GM23338 (cell line): ENCODE results near the gene CAPN1. TPM values are rescaled to one million over a fixed set of nuclear protein-coding genes. Genes with fewer than 3 reads are reported as not detected.

ENCODE experiments used
- ATAC-seq: fragments of 200-7000 bp; cut with Tn5 transposase; 3 replicates; pipeline ENCODE4 v1.9.1; 2020
- DNase-seq: peaks from one replicate; pipeline ENCODE4 v3.0.0-alpha.2; 2015; ENCODE audit warnings: low spot score
- H2AFZ ChIP-seq: fragments of 200-600 bp; sonication (generic); 2 replicates; pipeline ENCODE4 v1.8.0; 2016; ENCODE audit warnings: antibody characterized with exemption, mild to moderate bottlenecking, moderate library complexity
- H3F3A ChIP-seq: fragments of 200-600 bp; sonication (generic); replicated peaks from 2 replicates; pipeline ENCODE4 v1.8.0; 2017; ENCODE audit warnings: antibody characterized with exemption, mixed run types, low read depth
- H3K27ac ChIP-seq: fragments of 200-600 bp; sonication (generic); 2 replicates; pipeline ENCODE4 v1.6.1; 2016; ENCODE audit warnings: low read depth
- H3K27me3 ChIP-seq: fragments of 200-600 bp; sonication (generic); 2 replicates; pipeline ENCODE4 v1.8.0; 2016; ENCODE audit warnings: mild to moderate bottlenecking, mixed run types, moderate library complexity; ENCODE audit not compliant: insufficient read depth
- H3K36me3 ChIP-seq: fragments of 200-600 bp; sonication (generic); 2 replicates; pipeline ENCODE4 v1.8.0; 2016; ENCODE audit warnings: mild to moderate bottlenecking; ENCODE audit not compliant: insufficient read depth
- H3K4me1 ChIP-seq: fragments of 200-600 bp; sonication (generic); 2 replicates; pipeline ENCODE4 v1.8.0; 2016; ENCODE audit warnings: mild to moderate bottlenecking, moderate library complexity; ENCODE audit not compliant: insufficient read depth
- H3K4me2 ChIP-seq: fragments of 200-600 bp; sonication (generic); 2 replicates; pipeline ENCODE4 v1.7.1; 2017; ENCODE audit warnings: mixed run types
- H3K4me3 ChIP-seq: fragments of 200-600 bp; sonication (generic); 2 replicates; pipeline ENCODE4 v1.6.1; 2016; ENCODE audit warnings: mixed run types
- H3K79me2 ChIP-seq: fragments of 200-600 bp; sonication (generic); replicated peaks from 2 replicates; pipeline ENCODE4 v1.8.0; 2017; ENCODE audit warnings: mild to moderate bottlenecking; ENCODE audit not compliant: insufficient read depth
- H3K9me2 ChIP-seq: fragments of 200-600 bp; sonication (generic); 2 replicates; pipeline ENCODE4 v1.8.0; 2017; ENCODE audit not compliant: insufficient read depth
- H4K20me1 ChIP-seq: fragments of 200-600 bp; sonication (generic); replicated peaks from 2 replicates; pipeline ENCODE4 v1.8.0; 2017; ENCODE audit warnings: mild to moderate bottlenecking; ENCODE audit not compliant: insufficient read depth
- H3K27ac Mint-ChIP-seq: 2 replicates; pipeline ENCODE4 v1.8.0; 2020; ENCODE audit warnings: inconsistent platforms, mild to moderate bottlenecking, moderate library complexity, mixed read lengths
- H3K27me3 Mint-ChIP-seq: 3 replicates; pipeline ENCODE4 v1.8.0; 2022; ENCODE audit warnings: low read depth, mild to moderate bottlenecking, moderate library complexity, mixed read lengths, inconsistent platforms; ENCODE audit not compliant: insufficient read depth, poor library complexity
- H3K36me3 Mint-ChIP-seq: 3 replicates; pipeline ENCODE4 v1.8.0; 2021; ENCODE audit warnings: low read depth, mild to moderate bottlenecking, inconsistent platforms, moderate library complexity, mixed read lengths
- H3K4me1 Mint-ChIP-seq: 3 replicates; pipeline ENCODE4 v1.8.0; 2020; ENCODE audit warnings: mild to moderate bottlenecking, inconsistent platforms, mixed read lengths
- H3K4me3 Mint-ChIP-seq: 3 replicates; pipeline ENCODE4 v1.8.0; 2021; ENCODE audit warnings: moderate library complexity, mild to moderate bottlenecking, inconsistent platforms, mixed read lengths
- H3K9me3 Mint-ChIP-seq: 3 replicates; pipeline ENCODE4 v1.8.0; 2020; ENCODE audit warnings: moderate library complexity, mild to moderate bottlenecking, inconsistent platforms, mixed read lengths
- CREB1 ChIP-seq: fragments of 250-450 bp; sonication (Bioruptor Pico); IDR thresholded peaks from 2 replicates; pipeline ENCODE4 v1.5.0; 2020; ENCODE audit warnings: low read depth, mild to moderate bottlenecking, moderate library complexity
- CTCF ChIP-seq, 2 experiments: fragments of 200-600 bp in 1 of 2; sonication (generic) in 1 of 2; conservative IDR thresholded peaks; 2 replicates each; pipeline versions ENCODE4 v1.5.1 to v1.6.1; 2016 to 2017; ENCODE audit warnings: antibody characterized with exemption in 2 of 2, low read depth in 2 of 2, mild to moderate bottlenecking in 2 of 2, moderate library complexity in 1 of 2
- EZH2 ChIP-seq: fragments of 200-600 bp; sonication (generic); IDR thresholded peaks from one replicate; pipeline ENCODE4 v1.8.0; 2017; ENCODE audit warnings: antibody characterized with exemption, mild to moderate bottlenecking, low read depth; ENCODE audit not compliant: unreplicated experiment
- JUNB ChIP-seq: IDR thresholded peaks from one replicate; pipeline ENCODE4 v1.6.1; 2016; ENCODE audit warnings: antibody characterized with exemption; ENCODE audit not compliant: unreplicated experiment
- NANOG ChIP-seq: IDR thresholded peaks from 2 replicates; pipeline ENCODE4 v1.6.1; 2016; ENCODE audit warnings: antibody characterized with exemption, borderline replicate concordance
- POLR2AphosphoS5 ChIP-seq: IDR thresholded peaks from 2 replicates; pipeline ENCODE4 v1.6.1; 2016; ENCODE audit warnings: antibody characterized with exemption, low read depth
- REST ChIP-seq: IDR thresholded peaks from one replicate; pipeline ENCODE4 v1.6.1; 2018; ENCODE audit warnings: antibody characterized with exemption; ENCODE audit not compliant: unreplicated experiment
- STAT1 ChIP-seq: IDR thresholded peaks from one replicate; pipeline ENCODE4 v1.6.1; 2016; ENCODE audit warnings: antibody characterized with exemption; ENCODE audit not compliant: unreplicated experiment
- ZNF331 ChIP-seq: fragments of 250-450 bp; sonication (Bioruptor Pico); IDR thresholded peaks from 2 replicates; pipeline ENCODE4 v1.5.0; 2020; ENCODE audit warnings: low read depth, mild to moderate bottlenecking, moderate library complexity
- ZNF462 ChIP-seq: fragments of 250-450 bp; sonication (Bioruptor Pico); IDR thresholded peaks from 2 replicates; pipeline ENCODE4 v1.5.0; 2020; ENCODE audit warnings: mild to moderate bottlenecking, moderate library complexity
- polyA plus RNA-seq: library from polyadenylated mRNA; unstranded; fragments of >200 nt; fragmentation: Nextera tagmentation; extraction: Ambion mirVana; gene quantifications from 2 replicates; pipeline ENCODE4 v1.2.1, GENCODE V29; 2016
- total RNA-seq: library from RNA; depleted of rRNA; stranded (reverse); fragments of >200 nt; shearing (Covaris generic); gene quantifications from 2 replicates; pipeline ENCODE4 v1.2.3, GENCODE V29; 2014

The CAPN1 gene
- total and polyA plus RNA-seq, 2 experiments from 2014 or later, result 67.3 to 277 TPM

GRCh38 chr11:65206441-65206841 is 24.7 kb downstream of the CAPN1 start:
- 0 out of 2 replicates have a peak, but pooled peaks cover 4% of the 10 kb centered on the region for H4K20me1 ChIP-seq
- no peak overlapping the region for H3K4me2 ChIP-seq
- H3K4me1 ChIP-seq, result peaks cover 8% of the 10 kb centered on the region; the same call in 1 of the 2 replicates
- peaks cover 6% of the 10 kb centered on the region for H3K27me3 Mint-ChIP-seq
- no peak overlapping the region for H3K4me3 ChIP-seq
- H3K36me3 Mint-ChIP-seq, result peaks cover 58% of the 10 kb centered on the region
- H3K36me3 ChIP-seq, result peaks cover 15% of the 10 kb centered on the region
- H2AFZ ChIP-seq, result no peak overlapping the region
- no peak overlapping the region for H3K27ac ChIP-seq
- no peaks in the 10 kb centered on the region for H3K79me2 ChIP-seq
- no peak for TF ChIP-seq EZH2
- H3K4me1 Mint-ChIP-seq, result peaks cover 27% of the 10 kb centered on the region
- no peak for ATAC-seq
- no peak overlapping the region for H3K4me3 Mint-ChIP-seq
- peaks cover 10% of the 10 kb centered on the region for H3F3A ChIP-seq
- DNase-seq, result no peak
- H3K9me3 Mint-ChIP-seq, result no peaks in the 10 kb centered on the region
- H3K9me2 ChIP-seq, result no peaks in the 10 kb centered on the region
- no peaks in the 10 kb centered on the region for H3K27me3 ChIP-seq
- peak overlapping the region; percentile 72; the same call in 1 of the 2 replicates for H3K27ac Mint-ChIP-seq

GRCh38 chr11:65206901-65207300 is 25.2 kb downstream of the CAPN1 start:
- peaks cover 31% of the 10 kb centered on the region for H3K4me1 Mint-ChIP-seq
- Histone ChIP-seq H3K79me2 (no peaks in the 10 kb centered on the region), H3K27ac (no peak overlapping the region), H3K36me3 (peaks cover 15% of the 10 kb centered on the region), H3K4me2 (no peak overlapping the region), H3K27me3 (no peaks in the 10 kb centered on the region), H3K9me2 (no peaks in the 10 kb centered on the region), H4K20me1 (0 out of 2 replicates have a peak, but pooled peaks cover 4% of the 10 kb centered on the region), H3F3A (peaks cover 10% of the 10 kb centered on the region), H3K4me3 (no peak overlapping the region), H2AFZ (no peak overlapping the region), H3K4me1 (peaks cover 12% of the 10 kb centered on the region; the same call in 1 of the 2 replicates)
- H3K27me3 Mint-ChIP-seq, result peaks cover 6% of the 10 kb centered on the region
- peaks cover 57% of the 10 kb centered on the region for H3K36me3 Mint-ChIP-seq
- no peaks in the 10 kb centered on the region for H3K9me3 Mint-ChIP-seq
- H3K27ac Mint-ChIP-seq, result peak overlapping the region; percentile 72; the same call in 1 of the 2 replicates
- DNase-seq (no peak), ATAC-seq (no peak)
- no peak overlapping the region for H3K4me3 Mint-ChIP-seq
- TF ChIP-seq POLR2AphosphoS5 (no peak), JUNB (no peak), STAT1 (no peak), REST (no peak), CTCF (conservative IDR thresholded peaks at IDR 0.05; ENCODE audit: low read depth in 2 of 2) (no peak), ZNF331 (CRISPR knock-in tag) (no peak), ZNF462 (CRISPR knock-in tag) (no peak), NANOG (no peak), CREB1 (CRISPR knock-in tag) (no peak)
